Stimulated activated effector memory CD8-positive, alpha-beta T cell treated with anti-CD3 and anti-CD28 coated beads, Interleukin-12 subunit alpha, Interleukin-12 subunit beta, amount 100 ng/mL, for 72 hours (primary cell): ENCODE results near the gene PAQR4.
"Not testable (repeated sequence)": the region's sequence is repeated elsewhere in the genome, so short reads cannot be mapped to it uniquely, and the experiment has no call there.

ENCODE experiments used
- ATAC-seq: fragments of 150-1000 bp; cut with Tn5 transposase; 2 replicates; pipeline ENCODE4 v1.10.0; 2021
- DNase-seq, 2 donors: peaks; one replicate each; pipeline ENCODE4 v3.0.0; 2021 to 2022; ENCODE audit warnings: low spot score in 2 of 2
- H3K27ac Mint-ChIP-seq: one replicate; pipeline ENCODE4 v1.8.0; 2022; ENCODE audit warnings: mild to moderate bottlenecking, mixed read lengths
- H3K36me3 Mint-ChIP-seq: one replicate; pipeline ENCODE4 v1.8.0; 2022; ENCODE audit warnings: mild to moderate bottlenecking, mixed read lengths
- H3K4me1 Mint-ChIP-seq: one replicate; pipeline ENCODE4 v1.8.0; 2022; ENCODE audit warnings: mixed read lengths
- H3K4me3 Mint-ChIP-seq: one replicate; pipeline ENCODE4 v1.8.0; 2022; ENCODE audit warnings: mild to moderate bottlenecking, mixed read lengths
- H3K9me3 Mint-ChIP-seq: one replicate; pipeline ENCODE4 v1.8.0; 2022; ENCODE audit warnings: mixed read lengths

Gene PAQR4

GRCh38 chr16:2934450-2934849, 34.7 kb upstream of the PAQR4 start:
- no peaks in the 10 kb centered on the region for H3K9me3 Mint-ChIP-seq
- H3K36me3 Mint-ChIP-seq: peaks cover 85% of the 10 kb centered on the region
- DNase-seq: no peak
- no peak overlapping the region for H3K27ac Mint-ChIP-seq
- ATAC-seq: no peak
- no peak overlapping the region for H3K4me3 Mint-ChIP-seq
- peaks cover 4% of the 10 kb centered on the region for H3K4me1 Mint-ChIP-seq

GRCh38 chr16:2936436-2937011, 32.6 kb upstream of the PAQR4 start:
- Mint-ChIP-seq H3K36me3 (peaks cover 92% of the 10 kb centered on the region), H3K4me1 (peaks cover 4% of the 10 kb centered on the region), H3K9me3 (no peaks in the 10 kb centered on the region), H3K4me3 (no peak overlapping the region), H3K27ac (peak overlapping the region; percentile 43)
- no peak for DNase-seq
- ATAC-seq: no peak

- peaks cover 93% of the 10 kb centered on the region for H3K36me3 Mint-ChIP-seq
Observed at GRCh38 chr16:2937170-2937569, 32.0 kb upstream of the PAQR4 start.

GRCh38 chr16:2938206-2938605, 30.9 kb upstream of the PAQR4 start:
- DNase-seq (no peak), ATAC-seq (no peak)
- peaks cover 93% of the 10 kb centered on the region for H3K36me3 Mint-ChIP-seq

More at GRCh38 chr16:2937170-2937569, 32.0 kb upstream of the PAQR4 start:
- no peak overlapping the region for H3K27ac Mint-ChIP-seq
- H3K4me3 Mint-ChIP-seq: no peak overlapping the region
- DNase-seq: no peak
- peaks cover 4% of the 10 kb centered on the region for H3K4me1 Mint-ChIP-seq
- no peak for ATAC-seq
- H3K9me3 Mint-ChIP-seq: no peaks in the 10 kb centered on the region

GRCh38 chr16:2939968-2940367, 29.2 kb upstream of the PAQR4 start:
- DNase-seq: no peak
- Mint-ChIP-seq H3K27ac (no peak overlapping the region), H3K9me3 (no peaks in the 10 kb centered on the region), H3K36me3 (peaks cover 97% of the 10 kb centered on the region), H3K4me3 (no peak overlapping the region), H3K4me1 (no peaks in the 10 kb centered on the region)
- ATAC-seq: no peak

More at GRCh38 chr16:2938206-2938605, 30.9 kb upstream of the PAQR4 start:
- Mint-ChIP-seq H3K4me1 (peaks cover 4% of the 10 kb centered on the region), H3K9me3 (no peaks in the 10 kb centered on the region), H3K4me3 (no peak overlapping the region), H3K27ac (no peak overlapping the region)

- Mint-ChIP-seq H3K4me1 (no peaks in the 10 kb centered on the region), H3K36me3 (peaks cover 84% of the 10 kb centered on the region), H3K4me3 (no peak overlapping the region), H3K9me3 (no peaks in the 10 kb centered on the region), H3K27ac (no peak overlapping the region)
- ATAC-seq (no peak), DNase-seq (no peak)
Observed at GRCh38 chr16:2942045-2942444, 27.1 kb upstream of the PAQR4 start.

- not testable (repeated sequence) for H3K9me3 Mint-ChIP-seq, H3K4me1 Mint-ChIP-seq, ATAC-seq, H3K27ac Mint-ChIP-seq, H3K4me3 Mint-ChIP-seq, DNase-seq
- peaks cover 68% of the 10 kb centered on the region for H3K36me3 Mint-ChIP-seq
Observed at GRCh38 chr16:2943716-2944115, 25.4 kb upstream of the PAQR4 start.

- Mint-ChIP-seq H3K36me3 (peaks cover 44% of the 10 kb centered on the region), H3K9me3 (no peaks in the 10 kb centered on the region), H3K4me1 (no peaks in the 10 kb centered on the region), H3K27ac (peak overlapping the region; percentile 11), H3K4me3 (no peak overlapping the region)
- no peak for ATAC-seq
- DNase-seq: no peak
Observed at GRCh38 chr16:2946649-2947048, 22.5 kb upstream of the PAQR4 start.

- ATAC-seq (no peak), DNase-seq (no peak)
- Mint-ChIP-seq H3K4me1 (no peaks in the 10 kb centered on the region), H3K27ac (no peak overlapping the region), H3K4me3 (no peak overlapping the region), H3K9me3 (no peaks in the 10 kb centered on the region), H3K36me3 (peaks cover 20% of the 10 kb centered on the region)
Observed at GRCh38 chr16:2948807-2949704, 20.1 kb upstream of the PAQR4 start.

- Mint-ChIP-seq H3K4me1 (no peaks in the 10 kb centered on the region), H3K36me3 (peaks cover 12% of the 10 kb centered on the region), H3K4me3 (no peak overlapping the region), H3K9me3 (no peaks in the 10 kb centered on the region), H3K27ac (no peak overlapping the region)
- ATAC-seq (peak; percentile 15), DNase-seq (no peak)
Observed at GRCh38 chr16:2949705-2950352, 19.3 kb upstream of the PAQR4 start.

- no peak for DNase-seq
- Mint-ChIP-seq H3K4me1 (no peaks in the 10 kb centered on the region), H3K4me3 (no peak overlapping the region), H3K27ac (no peak overlapping the region), H3K9me3 (no peaks in the 10 kb centered on the region), H3K36me3 (peaks cover 10% of the 10 kb centered on the region)
- no peak for ATAC-seq
Observed at GRCh38 chr16:2950353-2950724, 18.8 kb upstream of the PAQR4 start.

GRCh38 chr16:2950773-2951172, 18.4 kb upstream of the PAQR4 start:
- no peak for ATAC-seq
- no peak for DNase-seq
- H3K36me3 Mint-ChIP-seq: peaks cover 10% of the 10 kb centered on the region

GRCh38 chr16:2952679-2953078, 16.5 kb upstream of the PAQR4 start:
- Mint-ChIP-seq H3K4me1 (no peaks in the 10 kb centered on the region), H3K9me3 (no peaks in the 10 kb centered on the region), H3K4me3 (no peak overlapping the region), H3K36me3 (peaks cover 6% of the 10 kb centered on the region), H3K27ac (no peak overlapping the region)
- no peak for DNase-seq
- ATAC-seq: peak; percentile 36

More at GRCh38 chr16:2950773-2951172, 18.4 kb upstream of the PAQR4 start:
- H3K4me3 Mint-ChIP-seq: no peak overlapping the region
- H3K9me3 Mint-ChIP-seq: no peaks in the 10 kb centered on the region
- H3K4me1 Mint-ChIP-seq: no peaks in the 10 kb centered on the region
- no peak overlapping the region for H3K27ac Mint-ChIP-seq

GRCh38 chr16:2953706-2954627, 15.2 kb upstream of the PAQR4 start:
- no peak for ATAC-seq
- H3K9me3 Mint-ChIP-seq: no peaks in the 10 kb centered on the region

More at GRCh38 chr16:2953706-2954627, 15.2 kb upstream of the PAQR4 start:
- Mint-ChIP-seq H3K27ac (no peak overlapping the region), H3K4me1 (no peaks in the 10 kb centered on the region), H3K36me3 (peaks cover 6% of the 10 kb centered on the region), H3K4me3 (no peak overlapping the region)
- no peak for DNase-seq
